Cardiac septum (tissue), 1 donor: ENCODE measurements around the gene MYO7A. TPM values are rescaled to one million over a fixed set of nuclear protein-coding genes. Genes with fewer than 3 reads are reported as not detected.
"Not testable (repeated sequence)": the region's sequence is repeated elsewhere in the genome, so short reads cannot be mapped to it uniquely, and the experiment has no call there.

Source experiments
- DNase-seq: peaks from one replicate; pipeline ENCODE4 v3.0.0-alpha.2; 2020; ENCODE audit warnings: low spot score
- intact Hi-C: fragments of 100-400 bp; cut with DNase I; formaldehyde crosslinking; loops from one replicate; pipeline ENCODE4 v1.14.0; 2022
- total RNA-seq: library from RNA; stranded (reverse); fragmentation: NEBNext Ultra II Directional; extraction: Animal tissue kit (Norgen Biotek cat#: 25700); gene quantifications from one replicate; pipeline ENCODE4 v1.2.1, GENCODE V29; 2021
- donor health status: DM: no; HTN: no; CAD: no.

Gene MYO7A
- total RNA-seq, 1 donor from 2014 or later: 3.0 TPM

GRCh38 chr11:77091146-77091940 lies 36.7 kb upstream of the MYO7A start:
- intact Hi-C loops: loop anchor here (1.0 to 10.0 kb wide), 2 partner anchors 44 to 167 kb away; no protein-coding TSS in a partner anchor
- DNase-seq: no peak

- intact Hi-C loops: loop anchor here (10.0 kb wide), 1 partner anchor 168 kb away; no protein-coding TSS in a partner anchor
- no peak for DNase-seq
Observed at GRCh38 chr11:77092382-77092781, 35.7 kb upstream of the MYO7A start.

GRCh38 chr11:77093056-77093891 lies 34.8 kb upstream of the MYO7A start:
- no peak for DNase-seq
- intact Hi-C loops: loop anchor here (10.0 kb wide), 1 partner anchor 168 kb away; no protein-coding TSS in a partner anchor

- intact Hi-C loops: loop anchor here (10.0 kb wide), 1 partner anchor 169 kb away; no protein-coding TSS in a partner anchor
- no peak for DNase-seq
Observed at GRCh38 chr11:77093987-77094840, 33.8 kb upstream of the MYO7A start.

GRCh38 chr11:77094841-77095365 lies 33.1 kb upstream of the MYO7A start:
- DNase-seq: no peak
- intact Hi-C loops: loop anchor here (10.0 kb wide), 1 partner anchor 170 kb away; no protein-coding TSS in a partner anchor

- intact Hi-C loops: loop anchor here (10.0 kb wide), 1 partner anchor 171 kb away; no protein-coding TSS in a partner anchor
- DNase-seq: no peak
Observed at GRCh38 chr11:77095551-77096490, 32.2 kb upstream of the MYO7A start.

GRCh38 chr11:77096591-77097019 lies 31.4 kb upstream of the MYO7A start:
- intact Hi-C loops: loop anchor here (10.0 kb wide), 1 partner anchor 172 kb away; no protein-coding TSS in a partner anchor
- DNase-seq: no peak

- intact Hi-C loops: loop anchor here (10.0 kb wide), 1 partner anchor 172 kb away; no protein-coding TSS in a partner anchor
- not testable (repeated sequence) for DNase-seq
Observed at GRCh38 chr11:77097180-77097579, 30.9 kb upstream of the MYO7A start.

GRCh38 chr11:77100166-77101042 lies 27.6 kb upstream of the MYO7A start:
- DNase-seq: no peak
- intact Hi-C loops: no loop called here

GRCh38 chr11:77101043-77101537 lies 27.0 kb upstream of the MYO7A start:
- intact Hi-C loops: no loop called here
- no peak for DNase-seq

GRCh38 chr11:77102246-77103210 lies 25.5 kb upstream of the MYO7A start, which contains the start of gene OMP:
Gene OMP, plus strand, starts transcription at chr11:77102840. Its CDS starts 0 bp downstream, at chr11:77102840.
- no peak for DNase-seq
- intact Hi-C loops: no loop called here

GRCh38 chr11:77103319-77103718 lies 24.7 kb upstream of the MYO7A start:
- intact Hi-C loops: no loop called here
- no peak for DNase-seq

GRCh38 chr11:77104727-77105126 lies 23.3 kb upstream of the MYO7A start:
- intact Hi-C loops: no loop called here
- DNase-seq: no peak

- intact Hi-C loops: no loop called here
- no peak for DNase-seq
Observed at GRCh38 chr11:77106321-77106720, 21.7 kb upstream of the MYO7A start.

- DNase-seq: no peak
- intact Hi-C loops: no loop called here
Observed at GRCh38 chr11:77106759-77107158, 21.3 kb upstream of the MYO7A start.

- DNase-seq: no peak
- intact Hi-C loops: no loop called here
Observed at GRCh38 chr11:77107950-77108349, 20.1 kb upstream of the MYO7A start.
